Keratinocyte (primary cell): ENCODE data around the gene EN2. TPM values are rescaled to one million over a fixed set of nuclear protein-coding genes. Genes with fewer than 3 reads are reported as not detected.

ENCODE experiments used
- DNase-seq: peaks from one replicate; pipeline ENCODE4 v3.0.0-alpha.2; 2011; ENCODE audit warnings: low read depth, missing footprints, low spot score
- FAIRE-seq: peaks from 2 replicates; lab custom pipeline; 2011; peaks lifted over from hg19 to GRCh38; lab: Jason Lieb, UNC
- H2AFZ ChIP-seq: 2 replicates; pipeline ENCODE4 v1.6.0; 2012; ENCODE audit warnings: low read length, control low read depth, inconsistent platforms; ENCODE audit not compliant: control insufficient read depth
- H3K27ac ChIP-seq: 2 replicates; pipeline ENCODE4 v1.5.1; 2011; ENCODE audit warnings: low read length; ENCODE audit not compliant: control insufficient read depth, insufficient read depth
- H3K27me3 ChIP-seq: 3 replicates; pipeline ENCODE4 v1.6.0; 2011; ENCODE audit warnings: low read length; ENCODE audit not compliant: control insufficient read depth, insufficient read depth; ENCODE audit errors: extremely low read depth
- H3K36me3 ChIP-seq, 2 experiments: 2 replicates in 1 of 2; 3 replicates in 1 of 2; pipeline ENCODE4 v1.5.1; 2011; ENCODE audit warnings: low read length in 2 of 2, mild to moderate bottlenecking in 1 of 2; ENCODE audit not compliant: control insufficient read depth in 2 of 2, insufficient read depth in 2 of 2; ENCODE audit errors: extremely low read depth in 1 of 2
- H3K4me1 ChIP-seq: 3 replicates; pipeline ENCODE4 v1.5.1; 2011; ENCODE audit warnings: low read length; ENCODE audit not compliant: control insufficient read depth, insufficient read depth; ENCODE audit errors: extremely low read depth
- H3K4me2 ChIP-seq: 3 replicates; pipeline ENCODE4 v1.6.0; 2011; ENCODE audit warnings: low read depth, low read length; ENCODE audit not compliant: control insufficient read depth, insufficient read depth; ENCODE audit errors: extremely low read depth
- H3K4me3 ChIP-seq, 3 experiments: fragments of 200-600 bp in 1 of 3; sonication (generic) in 1 of 3; 2 replicates in 2 of 3; 3 replicates in 1 of 3; pipeline ENCODE4 v1.5.1; 2011 to 2016; ENCODE audit warnings: low read length in 3 of 3, mild to moderate bottlenecking in 3 of 3, control low read depth in 2 of 3, inconsistent platforms in 1 of 3, low read depth in 1 of 3, mixed read lengths in 1 of 3, mixed run types in 1 of 3, moderate library complexity in 1 of 3; ENCODE audit not compliant: control insufficient read depth in 2 of 3, insufficient read depth in 2 of 3; ENCODE audit errors: extremely low read depth in 1 of 3
- H3K79me2 ChIP-seq: 2 replicates; pipeline ENCODE4 v1.6.0; 2012; ENCODE audit warnings: low read length; ENCODE audit not compliant: control insufficient read depth, insufficient read depth
- H3K9ac ChIP-seq: 3 replicates; pipeline ENCODE4 v1.6.0; 2011; ENCODE audit warnings: low read length; ENCODE audit not compliant: control insufficient read depth, insufficient read depth; ENCODE audit errors: extremely low read depth
- H3K9me1 ChIP-seq: 3 replicates; pipeline ENCODE4 v1.6.0; 2011; ENCODE audit warnings: low read length; ENCODE audit not compliant: control insufficient read depth, insufficient read depth; ENCODE audit errors: extremely low read depth
- H3K9me3 ChIP-seq: 2 replicates; pipeline ENCODE4 v1.5.1; 2012; ENCODE audit warnings: low read depth, low read length; ENCODE audit not compliant: control insufficient read depth
- H4K20me1 ChIP-seq: 3 replicates; pipeline ENCODE4 v1.6.0; 2011; ENCODE audit warnings: low read length; ENCODE audit not compliant: control insufficient read depth, insufficient read depth; ENCODE audit errors: extremely low read depth
- CTCF ChIP-seq, 3 experiments: IDR thresholded peaks in 1 of 3; conservative IDR thresholded peaks in 1 of 3; optimal IDR thresholded peaks in 1 of 3; 2 replicates in 2 of 3; 3 replicates in 1 of 3; pipeline versions ENCODE3 to v1.5.1; 2011; ENCODE audit warnings: low read length in 3 of 3, mild to moderate bottlenecking in 3 of 3, moderate library complexity in 2 of 3, control low read depth in 1 of 3, inconsistent platforms in 1 of 3; ENCODE audit not compliant: insufficient read depth in 2 of 3; ENCODE audit errors: extremely low read depth in 1 of 3
- EZH2 ChIP-seq: IDR thresholded peaks from one replicate; pipeline ENCODE4 v1.6.1; 2012; ENCODE audit warnings: inconsistent platforms, mild to moderate bottlenecking, low read length, moderate library complexity
- dilution Hi-C: fragments of 300-500 bp; cut with MboI; formaldehyde crosslinking; loops from one replicate; pipeline ENCODE4 v1.7.0; 2020; ENCODE audit warnings: low sequenced_read_pairs; ENCODE audit not compliant: extremely low pct_ligation_motif_present
- polyA plus RNA-seq, 5 experiments: library from polyadenylated mRNA; depleted of rRNA in 3 of 5; stranded (reverse) in 3 of 5; stranded (forward) in 1 of 5; unstranded in 1 of 5; fragments of >200 nt; gene quantifications; 1 replicate in 1 of 5; 2 replicates in 3 of 5; 3 replicates in 1 of 5; pipeline versions ENCODE4 v1.2.1 to v1.2.3, GENCODE V29; 2011 to 2012; ENCODE audit warnings: missing spikeins in 2 of 5, low read depth in 1 of 5, low replicate concordance in 1 of 5

The EN2 gene
- polyA plus RNA-seq, 1 donor (not counting 4 experiments of a cell fraction or from before 2014, with no cell fraction given): 0.05 TPM

GRCh38 chr7:155422599-155423336 lies 35.2 kb upstream of the EN2 start:
- Histone ChIP-seq H3K27me3 (peaks cover 11% of the 10 kb centered on the region), H3K79me2 (no peaks in the 10 kb centered on the region), H3K4me1 (no peaks in the 10 kb centered on the region), H3K9me1 (no peaks in the 10 kb centered on the region), H3K36me3 (no peaks in the 10 kb centered on the region), H4K20me1 (no peaks in the 10 kb centered on the region), H3K4me3 (no peak overlapping the region), H3K9me3 (no peaks in the 10 kb centered on the region), H2AFZ (no peak overlapping the region), H3K9ac (no peak overlapping the region), H3K27ac (no peak overlapping the region), H3K4me2 (no peak overlapping the region)
- no peak for FAIRE-seq
- dilution Hi-C loops: no loop called here
- TF ChIP-seq EZH2: no peak
- TF ChIP-seq CTCF (optimal IDR thresholded peaks at IDR 0.05 in 1 of 3, IDR thresholded peaks at IDR 0.05 in 1 of 3, conservative IDR thresholded peaks at IDR 0.05 in 1 of 3; ENCODE audit: extremely low read depth in 1 of 3, insufficient read depth in 2 of 3, low read length in 3 of 3): no peak
- no peak for DNase-seq

- TF ChIP-seq CTCF (optimal IDR thresholded peaks at IDR 0.05 in 1 of 3, IDR thresholded peaks at IDR 0.05 in 1 of 3, conservative IDR thresholded peaks at IDR 0.05 in 1 of 3; ENCODE audit: extremely low read depth in 1 of 3, insufficient read depth in 2 of 3, low read length in 3 of 3): no peak
- TF ChIP-seq EZH2: no peak
- no peak overlapping the region for H3K4me2 ChIP-seq
- DNase-seq (no peak), FAIRE-seq (no peak)
- no peaks in the 10 kb centered on the region for H3K36me3 ChIP-seq
- dilution Hi-C loops: no loop called here
- no peaks in the 10 kb centered on the region for H3K4me1 ChIP-seq
- no peak overlapping the region for H3K9ac ChIP-seq
- no peaks in the 10 kb centered on the region for H3K9me3 ChIP-seq
- H3K27ac ChIP-seq: no peak overlapping the region
- H3K27me3 ChIP-seq: peaks cover 11% of the 10 kb centered on the region
- H3K9me1 ChIP-seq: no peaks in the 10 kb centered on the region
- no peak overlapping the region for H3K4me3 ChIP-seq
- no peaks in the 10 kb centered on the region for H4K20me1 ChIP-seq
- H3K79me2 ChIP-seq: no peaks in the 10 kb centered on the region
- no peak overlapping the region for H2AFZ ChIP-seq
Observed at GRCh38 chr7:155423337-155424285, 34.3 kb upstream of the EN2 start.
